EH (cell line): ENCODE results near the gene MTHFS.
"Not testable (repeated sequence)": the region's sequence is repeated elsewhere in the genome, so short reads cannot be mapped to it uniquely, and the experiment has no call there.

Experiments used
- DNase-seq: peaks from one replicate; pipeline ENCODE4 v3.0.0-alpha.2; 2015; ENCODE audit warnings: low read depth

The MTHFS gene

DNA sequence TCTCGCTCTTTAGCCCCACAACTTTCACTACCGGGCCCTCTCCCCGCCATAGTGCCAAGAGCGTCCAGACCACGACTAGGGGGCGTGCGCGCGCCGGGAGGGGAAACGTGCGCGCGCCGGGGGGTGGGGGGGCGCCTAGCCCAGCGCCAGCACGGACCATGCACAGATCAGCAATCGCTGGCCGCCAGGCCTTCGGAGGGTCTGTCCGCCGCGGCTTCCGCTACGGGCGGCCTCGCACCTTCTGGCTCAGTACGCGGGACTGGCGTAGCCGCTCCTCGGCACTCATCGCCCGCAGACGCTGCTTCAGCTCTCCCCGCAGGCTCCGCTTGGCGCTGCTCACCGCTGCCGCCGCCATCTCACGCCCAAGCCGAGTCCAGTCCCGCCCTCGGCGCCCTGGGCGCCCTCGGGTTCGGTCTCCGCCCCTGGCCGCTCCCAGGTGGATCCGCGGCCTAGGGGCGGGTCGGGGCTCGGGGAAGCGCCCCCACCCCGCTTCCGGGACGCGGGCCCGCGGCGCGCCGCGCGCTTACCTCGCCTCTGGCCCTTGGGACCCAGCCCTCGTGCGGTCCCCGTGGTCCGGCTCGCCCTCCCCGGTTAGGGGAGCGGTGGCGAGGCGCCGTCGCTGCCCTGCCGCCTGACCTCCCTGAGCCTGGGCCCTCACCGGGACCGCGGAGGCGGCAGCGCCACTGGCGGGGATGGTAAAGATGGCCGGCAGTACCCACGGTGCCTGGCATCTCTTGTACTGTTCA lies at the start of gene MTHFS:
Gene MTHFS (minus strand): TSS at position 381 of the 746 bp plus-strand sequence. CDS start 26 bp downstream, at position 355.
- peak; percentile 75 for DNase-seq

DNA sequence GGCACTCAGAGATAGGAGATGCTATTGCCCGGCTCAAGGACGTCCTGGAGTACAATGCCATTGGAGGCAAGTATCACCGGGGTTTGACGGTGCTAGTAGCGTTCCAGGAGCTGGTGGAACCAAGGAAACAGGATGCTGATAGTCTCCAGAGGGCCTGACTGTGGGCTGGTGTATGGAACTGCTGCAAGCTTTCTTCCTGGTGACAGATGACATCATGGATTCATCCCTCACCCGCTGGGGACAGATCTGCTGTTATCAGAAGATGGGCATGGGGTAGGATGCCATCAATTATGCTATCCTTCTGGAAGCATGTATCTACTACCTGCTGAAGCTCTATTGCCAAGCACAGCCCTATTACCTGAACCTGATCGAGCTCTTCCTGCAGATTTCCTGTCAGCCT lies 47.8 kb upstream of the MTHFS start:
- no peak for DNase-seq

DNA sequence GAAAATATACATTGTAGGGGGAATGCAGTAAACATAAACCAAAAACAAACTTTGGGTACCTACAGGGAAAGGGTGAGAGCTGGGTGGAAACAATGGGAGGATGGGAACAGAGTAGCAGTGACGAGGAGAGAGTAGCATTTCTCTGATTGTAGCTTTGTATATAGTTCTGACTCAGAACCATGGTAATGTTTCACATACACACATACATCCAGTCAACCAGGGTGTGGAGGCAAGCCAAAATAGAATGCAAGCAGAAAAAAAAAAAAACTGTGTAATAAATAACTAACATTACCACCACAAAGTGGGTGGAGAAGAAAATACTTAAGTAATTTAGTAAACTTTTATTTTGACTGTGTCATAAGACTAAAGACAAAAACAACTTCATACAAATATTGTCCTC lies 47.0 kb upstream of the MTHFS start:
- DNase-seq: peak; percentile 47

DNA sequence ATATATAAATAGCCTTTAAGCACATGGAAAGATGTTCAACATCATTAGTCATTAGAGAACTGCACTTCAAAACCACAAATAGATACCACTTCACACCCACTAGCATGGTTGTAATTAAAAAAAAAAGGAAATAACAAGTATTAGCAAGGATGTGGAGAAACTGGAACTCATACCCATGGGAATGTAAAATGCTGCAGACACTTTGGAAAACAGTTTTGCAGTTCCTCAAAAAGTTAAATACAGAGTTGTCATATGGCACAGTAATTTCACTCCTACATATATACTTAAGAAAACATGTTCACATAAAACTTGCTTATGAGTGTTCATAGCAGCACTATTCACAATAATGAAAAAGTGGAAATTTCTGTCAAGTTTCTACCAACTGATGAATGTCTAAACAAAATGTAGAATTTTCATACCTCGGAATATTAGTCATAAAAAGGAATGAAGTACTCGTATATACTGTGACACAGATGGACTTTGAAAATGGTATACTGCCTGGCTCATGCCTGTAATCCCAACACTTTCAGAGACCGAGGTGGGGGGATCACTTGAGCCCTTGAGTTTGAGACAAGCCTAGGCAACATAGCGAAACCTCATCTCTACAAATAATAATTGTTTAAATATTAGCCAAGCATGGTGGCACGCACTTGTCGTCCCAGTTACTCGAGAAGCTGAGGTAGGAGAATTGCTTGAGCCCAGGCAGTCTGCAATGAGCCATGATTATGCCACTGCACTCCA lies 46.1 kb upstream of the MTHFS start:
- DNase-seq: peak; percentile 59

GRCh38 chr15:79939399-79939798 lies 42.6 kb upstream of the MTHFS start:
- no peak for DNase-seq

DNA sequence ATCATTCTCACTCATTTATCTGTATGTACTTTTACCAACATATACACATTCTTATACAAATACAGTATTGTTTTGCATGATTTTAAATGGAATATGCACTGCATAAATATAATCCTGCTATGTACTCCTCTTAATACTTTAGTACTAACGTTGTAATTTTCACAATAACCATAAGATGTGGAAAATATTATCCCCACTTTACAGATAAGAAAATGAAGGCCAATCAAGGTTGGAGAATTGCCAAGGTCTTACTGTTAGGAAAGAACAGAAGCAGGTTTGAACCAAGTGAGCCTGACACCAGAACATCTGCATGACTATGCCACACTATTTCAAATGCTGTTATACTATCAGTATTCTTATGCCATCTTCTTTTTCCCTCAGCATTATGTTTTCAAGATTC lies 41.3 kb upstream of the MTHFS start:
- DNase-seq: no peak

- not testable (repeated sequence) for DNase-seq
Measured at GRCh38 chr15:79935556-79936201, 38.9 kb upstream of the MTHFS start.

DNA sequence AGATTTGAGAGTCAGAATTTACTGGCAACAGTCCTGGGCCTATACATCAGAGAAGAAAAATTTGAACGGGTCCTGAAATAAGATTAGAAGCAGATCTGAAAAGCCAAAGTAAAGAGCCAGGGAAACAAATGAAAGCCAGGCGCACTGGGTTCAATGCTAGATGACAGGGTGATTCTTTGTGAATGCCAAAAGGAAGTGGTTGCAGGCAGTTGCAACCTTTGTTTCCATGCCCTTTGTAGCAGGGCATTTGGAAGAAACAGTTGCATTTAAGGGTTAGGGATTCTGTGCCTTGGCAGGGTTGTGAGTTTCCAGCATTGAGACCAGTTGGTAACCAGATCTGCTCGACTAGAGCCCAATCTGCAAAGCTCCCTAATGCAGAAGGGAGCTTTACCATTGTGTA lies 36.4 kb upstream of the MTHFS start:
- DNase-seq: no peak

DNA sequence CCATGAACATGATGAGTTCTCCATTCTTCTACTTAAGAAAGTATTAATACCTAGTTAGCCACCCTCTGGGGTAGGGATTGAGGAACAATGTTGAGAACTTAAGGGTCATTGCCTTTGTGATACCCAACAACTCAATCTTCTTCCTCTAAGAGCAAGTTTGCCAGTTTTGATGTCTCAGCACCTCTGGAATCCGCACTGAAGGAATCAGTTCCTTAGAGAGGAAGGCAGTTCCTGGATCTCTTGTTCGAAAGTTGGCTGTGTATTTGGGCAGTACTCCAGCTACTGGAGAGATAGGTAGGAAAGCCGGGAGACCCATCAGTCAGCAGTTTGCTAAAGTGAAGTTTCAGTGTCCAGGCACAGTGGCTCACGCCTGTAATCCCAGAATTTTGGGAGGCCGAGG lies 35.6 kb upstream of the MTHFS start:
- no peak for DNase-seq

GRCh38 chr15:79930516-79930915 lies 33.7 kb upstream of the MTHFS start:
- DNase-seq: no peak

DNA sequence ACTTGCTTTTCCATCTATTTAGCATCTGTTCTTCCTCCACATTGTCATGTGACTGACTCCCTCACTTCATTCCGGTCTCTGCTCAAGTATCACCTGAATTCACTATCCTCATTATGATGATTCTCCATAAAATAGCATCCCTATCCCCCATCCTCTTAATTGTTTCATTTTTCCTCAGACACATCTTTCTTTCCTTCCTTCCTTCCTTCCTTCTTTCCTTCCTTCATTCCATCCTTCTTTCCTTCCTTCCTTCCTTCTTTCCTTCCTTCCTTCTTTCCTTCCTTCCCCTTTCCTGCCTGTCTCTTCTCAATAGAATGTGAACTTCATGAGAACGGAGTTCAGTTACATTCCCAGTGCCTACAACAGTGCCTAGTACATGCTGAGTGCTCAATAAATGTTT lies 32.6 kb upstream of the MTHFS start:
- DNase-seq: no peak

GRCh38 chr15:79926116-79926515 lies 29.3 kb upstream of the MTHFS start:
- not testable (repeated sequence) for DNase-seq

GRCh38 chr15:79924379-79924778 lies 27.6 kb upstream of the MTHFS start:
- no peak for DNase-seq

DNA sequence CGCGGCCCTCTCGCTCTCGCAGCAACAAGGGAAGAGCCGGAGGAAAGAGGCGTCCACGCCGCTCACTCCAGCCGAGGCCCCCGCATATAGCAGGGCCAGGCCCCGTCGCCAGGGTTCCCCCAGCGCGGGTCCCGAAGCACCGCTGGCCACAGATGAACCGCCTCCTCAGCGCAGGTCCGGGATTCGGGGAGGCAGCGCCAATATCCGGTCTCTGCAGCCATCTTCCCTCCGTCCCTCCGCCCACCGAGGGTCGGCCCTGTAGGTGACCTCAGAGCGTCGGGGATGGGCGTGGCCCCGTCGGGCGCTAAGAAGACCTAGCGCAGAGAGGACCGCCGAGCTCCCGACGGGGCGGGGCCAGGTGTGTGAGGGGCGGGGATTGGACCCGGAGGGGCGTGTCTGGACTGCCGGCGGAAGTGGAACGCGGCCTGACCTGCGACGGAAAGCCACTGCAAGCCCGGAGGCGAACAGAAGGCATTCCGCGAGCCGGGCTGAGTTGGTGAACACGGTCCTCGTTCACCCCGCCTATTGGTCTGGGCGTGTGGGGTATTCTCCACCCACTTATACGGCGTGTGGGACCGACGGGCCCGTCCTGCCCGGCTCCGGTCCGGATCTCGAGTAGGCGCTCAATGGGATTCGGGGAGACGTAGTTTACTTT lies 26.8 kb upstream of the MTHFS start:
- DNase-seq: peak; percentile 96

GRCh38 chr15:79923079-79923514 lies 26.3 kb upstream of the MTHFS start:
- DNase-seq: peak; percentile 58

DNA sequence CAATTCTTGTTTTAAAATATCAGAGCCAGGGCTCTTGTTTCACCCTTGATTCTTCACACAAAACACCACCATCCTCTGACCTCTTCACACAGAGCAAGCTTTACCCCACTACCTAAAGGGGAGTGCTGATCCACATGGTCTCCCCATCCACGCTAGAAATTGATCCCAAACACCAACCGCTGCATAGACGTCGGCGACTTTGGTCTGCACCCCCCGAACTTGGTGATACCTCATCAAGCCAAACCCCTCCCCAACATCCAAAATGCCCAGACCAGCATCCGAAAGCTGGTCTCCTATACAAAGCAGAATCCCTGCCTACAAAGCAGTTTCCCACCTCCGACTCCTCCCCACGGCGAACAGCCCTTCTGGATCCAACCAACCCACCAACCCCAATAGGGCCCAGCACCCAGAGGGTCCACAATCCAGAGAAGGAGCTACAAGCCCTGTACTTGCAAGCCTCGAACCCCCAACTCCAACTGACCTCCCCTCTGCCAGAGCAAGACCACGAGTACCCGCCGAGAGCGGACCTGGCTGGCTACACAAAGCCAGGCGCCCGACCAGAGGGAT lies 25.8 kb upstream of the MTHFS start:
- DNase-seq: no peak

GRCh38 chr15:79919749-79920511 lies 23.1 kb upstream of the MTHFS start:
- no peak for DNase-seq

GRCh38 chr15:79919090-79919748 lies 22.4 kb upstream of the MTHFS start:
- DNase-seq: no peak

- no peak for DNase-seq
Measured at GRCh38 chr15:79918278-79918677, 21.5 kb upstream of the MTHFS start.

- peak; percentile 6 for DNase-seq
Measured at GRCh38 chr15:79916502-79917132, 19.8 kb upstream of the MTHFS start.
